HepG2 (cell line): Measurements from ENCODE around the gene KISS1. TPM values are rescaled to one million over a fixed set of nuclear protein-coding genes. Genes with fewer than 3 reads are reported as not detected.

ENCODE experiments used
- CEBPG ChIP-seq: IDR thresholded peaks from 2 replicates; pipeline ENCODE4 v1.6.1; 2016
- JUN ChIP-seq: sonication (generic); formaldehyde crosslinking; IDR thresholded peaks from 2 replicates; pipeline ENCODE4 v1.4.0; 2020; ENCODE audit warnings: mild to moderate bottlenecking, missing genetic modification reagents
- MAZ ChIP-seq, 2 experiments: sonication (generic) in 1 of 2; formaldehyde crosslinking in 1 of 2; IDR thresholded peaks; 2 replicates each; pipeline versions ENCODE4 v1.5.0 to v1.6.1; 2012 to 2020; ENCODE audit warnings: low read depth in 2 of 2, mild to moderate bottlenecking in 2 of 2, borderline replicate concordance in 1 of 2, improper control_type of control experiment in 1 of 2, low read length in 1 of 2, missing genetic modification reagents in 1 of 2, moderate library complexity in 1 of 2
- SIN3A ChIP-seq: IDR thresholded peaks from 2 replicates; pipeline ENCODE4 v1.6.1; 2011; ENCODE audit warnings: low read depth, mild to moderate bottlenecking, control low read depth, low read length, borderline replicate concordance
- ZMYM4 ChIP-seq: sonication (generic); formaldehyde crosslinking; IDR thresholded peaks from 2 replicates; pipeline ENCODE4 v1.8.1; 2023; ENCODE audit warnings: mild to moderate bottlenecking, missing genetic modification reagents
- ZNF530 ChIP-seq: sonication (generic); formaldehyde crosslinking; IDR thresholded peaks from 2 replicates; pipeline ENCODE4 v1.5.0; 2020; ENCODE audit warnings: low read depth, mild to moderate bottlenecking, missing genetic modification reagents
- ZNF543 ChIP-seq: sonication (generic); formaldehyde crosslinking; IDR thresholded peaks from 2 replicates; pipeline ENCODE4 v1.4.0; 2020; ENCODE audit warnings: mild to moderate bottlenecking, missing genetic modification reagents
- polyA plus RNA-seq, 8 experiments: library from polyadenylated mRNA; depleted of rRNA in 3 of 8; stranded (reverse) in 7 of 8; unstranded in 1 of 8; fragments of >200 nt; fragmentation: Illumina TruSeq in 4 of 8; extraction: Trizol in 4 of 8; gene quantifications; 2 replicates each; pipeline versions ENCODE4 v1.2.1 to v1.2.3, GENCODE V29; 2011 to 2016; ENCODE audit warnings: low read depth in 4 of 8, missing spikeins in 1 of 8, mixed read lengths in 1 of 8; ENCODE audit not compliant: insufficient read depth in 1 of 8
- total RNA-seq, 5 experiments: library from RNA; depleted of rRNA; stranded (reverse); fragments of >200 nt; fragmentation: Illumina TruSeq; extraction: Trizol; gene quantifications; 2 replicates each; pipeline ENCODE4 v1.2.3, GENCODE V29; 2016; ENCODE audit warnings: low read depth in 1 of 5
- TF ChIP-seq, protein P1 (sequence below): IDR thresholded peaks from 2 replicates; pipeline ENCODE4 v1.6.1; 2012; ENCODE audit warnings: low read depth, low read length, improper control_type of control experiment
- TF ChIP-seq, protein P2 (sequence below): IDR thresholded peaks from 2 replicates; pipeline ENCODE4 v1.6.1; 2016; ENCODE audit warnings: missing compliant biosample characterization, missing genetic modification reagents, borderline replicate concordance
- TF ChIP-seq, protein P3 (sequence below): sonication (generic); formaldehyde crosslinking; IDR thresholded peaks from 2 replicates; pipeline ENCODE4 v1.4.0; 2020; ENCODE audit warnings: mild to moderate bottlenecking, missing genetic modification reagents
- TF ChIP-seq, protein P4 (sequence below): sonication (generic); formaldehyde crosslinking; IDR thresholded peaks from 2 replicates; pipeline ENCODE4 v1.4.0; 2020; ENCODE audit warnings: missing genetic modification reagents, borderline replicate concordance
- TF ChIP-seq, protein P5 (sequence below): sonication (generic); formaldehyde crosslinking; IDR thresholded peaks from 2 replicates; pipeline ENCODE4 v1.5.0; 2020; ENCODE audit warnings: missing genetic modification reagents
- TF ChIP-seq, protein P6 (sequence below): sonication (generic); formaldehyde crosslinking; IDR thresholded peaks from 2 replicates; pipeline ENCODE4 v1.4.0; 2020; ENCODE audit warnings: missing genetic modification reagents
- TF ChIP-seq, protein P7 (sequence below): sonication (generic); formaldehyde crosslinking; IDR thresholded peaks from 2 replicates; pipeline ENCODE4 v1.5.1; 2020; ENCODE audit warnings: mild to moderate bottlenecking, missing genetic modification reagents, moderate library complexity

The KISS1 gene
- total and polyA plus RNA-seq, 2 of the 13 experiments (the other 11 are each of a cell fraction or from before 2014, with no cell fraction given): 0.24 to 0.80 TPM

DNA sequence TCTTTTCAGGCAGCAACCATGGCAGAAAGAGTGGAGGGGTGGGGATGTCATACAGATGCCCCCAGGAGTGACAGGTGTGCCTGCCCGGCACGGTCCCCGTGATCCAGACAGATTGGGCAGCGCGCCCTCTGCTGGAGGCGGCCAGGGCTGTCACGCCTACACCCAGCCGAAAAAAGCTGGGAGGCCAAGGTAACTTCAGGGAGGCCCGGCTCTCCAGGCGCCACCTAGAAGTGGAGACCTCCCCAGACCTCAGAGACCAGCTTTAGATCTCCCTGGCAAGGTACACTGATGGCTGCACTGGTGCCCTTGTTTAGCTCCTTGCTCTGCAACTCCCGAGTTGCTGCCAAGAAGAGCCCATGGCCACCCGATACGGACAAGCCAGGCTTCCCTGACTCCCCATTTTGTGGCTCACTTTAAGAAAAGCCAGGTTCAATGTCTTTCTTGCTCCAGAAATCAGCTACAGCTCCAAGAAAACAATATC is 10.9 kb upstream of the KISS1 start (continued):
- no peak for TF ChIP-seq ZNF530 (CRISPR knock-in tag)
- TF ChIP-seq, protein P1, sequence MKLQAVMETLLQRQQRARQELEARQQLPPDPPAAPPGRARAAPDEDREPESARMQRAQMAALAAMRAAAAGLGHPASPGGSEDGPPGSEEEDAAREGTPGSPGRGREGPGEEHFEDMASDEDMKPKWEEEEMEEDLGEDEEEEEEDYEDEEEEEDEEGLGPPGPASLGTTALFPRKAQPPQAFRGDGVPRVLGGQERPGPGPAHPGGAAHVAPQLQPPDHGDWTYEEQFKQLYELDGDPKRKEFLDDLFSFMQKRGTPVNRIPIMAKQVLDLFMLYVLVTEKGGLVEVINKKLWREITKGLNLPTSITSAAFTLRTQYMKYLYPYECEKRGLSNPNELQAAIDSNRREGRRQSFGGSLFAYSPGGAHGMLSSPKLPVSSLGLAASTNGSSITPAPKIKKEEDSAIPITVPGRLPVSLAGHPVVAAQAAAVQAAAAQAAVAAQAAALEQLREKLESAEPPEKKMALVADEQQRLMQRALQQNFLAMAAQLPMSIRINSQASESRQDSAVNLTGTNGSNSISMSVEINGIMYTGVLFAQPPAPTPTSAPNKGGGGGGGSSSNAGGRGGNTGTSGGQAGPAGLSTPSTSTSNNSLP: no peak
- TF ChIP-seq CEBPG (CRISPR knock-in tag): no peak
- TF ChIP-seq, protein P2, sequence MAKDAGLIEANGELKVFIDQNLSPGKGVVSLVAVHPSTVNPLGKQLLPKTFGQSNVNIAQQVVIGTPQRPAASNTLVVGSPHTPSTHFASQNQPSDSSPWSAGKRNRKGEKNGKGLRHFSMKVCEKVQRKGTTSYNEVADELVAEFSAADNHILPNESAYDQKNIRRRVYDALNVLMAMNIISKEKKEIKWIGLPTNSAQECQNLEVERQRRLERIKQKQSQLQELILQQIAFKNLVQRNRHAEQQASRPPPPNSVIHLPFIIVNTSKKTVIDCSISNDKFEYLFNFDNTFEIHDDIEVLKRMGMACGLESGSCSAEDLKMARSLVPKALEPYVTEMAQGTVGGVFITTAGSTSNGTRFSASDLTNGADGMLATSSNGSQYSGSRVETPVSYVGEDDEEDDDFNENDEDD (CRISPR knock-in tag): no peak
- TF ChIP-seq ZNF543: no peak
- TF ChIP-seq JUN: no peak
- TF ChIP-seq, protein P3, sequence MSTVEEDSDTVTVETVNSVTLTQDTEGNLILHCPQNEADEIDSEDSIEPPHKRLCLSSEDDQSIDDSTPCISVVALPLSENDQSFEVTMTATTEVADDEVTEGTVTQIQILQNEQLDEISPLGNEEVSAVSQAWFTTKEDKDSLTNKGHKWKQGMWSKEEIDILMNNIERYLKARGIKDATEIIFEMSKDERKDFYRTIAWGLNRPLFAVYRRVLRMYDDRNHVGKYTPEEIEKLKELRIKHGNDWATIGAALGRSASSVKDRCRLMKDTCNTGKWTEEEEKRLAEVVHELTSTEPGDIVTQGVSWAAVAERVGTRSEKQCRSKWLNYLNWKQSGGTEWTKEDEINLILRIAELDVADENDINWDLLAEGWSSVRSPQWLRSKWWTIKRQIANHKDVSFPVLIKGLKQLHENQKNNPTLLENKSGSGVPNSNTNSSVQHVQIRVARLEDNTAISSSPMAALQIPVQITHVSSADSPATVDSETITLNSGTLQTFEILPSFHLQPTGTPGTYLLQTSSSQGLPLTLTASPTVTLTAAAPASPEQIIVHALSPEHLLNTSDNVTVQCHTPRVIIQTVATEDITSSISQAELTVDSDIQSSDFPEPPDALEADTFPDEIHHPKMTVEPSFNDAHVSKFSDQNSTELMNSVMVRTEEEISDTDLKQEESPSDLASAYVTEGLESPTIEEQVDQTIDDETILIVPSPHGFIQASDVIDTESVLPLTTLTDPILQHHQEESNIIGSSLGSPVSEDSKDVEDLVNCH: no peak
- TF ChIP-seq, protein P4, sequence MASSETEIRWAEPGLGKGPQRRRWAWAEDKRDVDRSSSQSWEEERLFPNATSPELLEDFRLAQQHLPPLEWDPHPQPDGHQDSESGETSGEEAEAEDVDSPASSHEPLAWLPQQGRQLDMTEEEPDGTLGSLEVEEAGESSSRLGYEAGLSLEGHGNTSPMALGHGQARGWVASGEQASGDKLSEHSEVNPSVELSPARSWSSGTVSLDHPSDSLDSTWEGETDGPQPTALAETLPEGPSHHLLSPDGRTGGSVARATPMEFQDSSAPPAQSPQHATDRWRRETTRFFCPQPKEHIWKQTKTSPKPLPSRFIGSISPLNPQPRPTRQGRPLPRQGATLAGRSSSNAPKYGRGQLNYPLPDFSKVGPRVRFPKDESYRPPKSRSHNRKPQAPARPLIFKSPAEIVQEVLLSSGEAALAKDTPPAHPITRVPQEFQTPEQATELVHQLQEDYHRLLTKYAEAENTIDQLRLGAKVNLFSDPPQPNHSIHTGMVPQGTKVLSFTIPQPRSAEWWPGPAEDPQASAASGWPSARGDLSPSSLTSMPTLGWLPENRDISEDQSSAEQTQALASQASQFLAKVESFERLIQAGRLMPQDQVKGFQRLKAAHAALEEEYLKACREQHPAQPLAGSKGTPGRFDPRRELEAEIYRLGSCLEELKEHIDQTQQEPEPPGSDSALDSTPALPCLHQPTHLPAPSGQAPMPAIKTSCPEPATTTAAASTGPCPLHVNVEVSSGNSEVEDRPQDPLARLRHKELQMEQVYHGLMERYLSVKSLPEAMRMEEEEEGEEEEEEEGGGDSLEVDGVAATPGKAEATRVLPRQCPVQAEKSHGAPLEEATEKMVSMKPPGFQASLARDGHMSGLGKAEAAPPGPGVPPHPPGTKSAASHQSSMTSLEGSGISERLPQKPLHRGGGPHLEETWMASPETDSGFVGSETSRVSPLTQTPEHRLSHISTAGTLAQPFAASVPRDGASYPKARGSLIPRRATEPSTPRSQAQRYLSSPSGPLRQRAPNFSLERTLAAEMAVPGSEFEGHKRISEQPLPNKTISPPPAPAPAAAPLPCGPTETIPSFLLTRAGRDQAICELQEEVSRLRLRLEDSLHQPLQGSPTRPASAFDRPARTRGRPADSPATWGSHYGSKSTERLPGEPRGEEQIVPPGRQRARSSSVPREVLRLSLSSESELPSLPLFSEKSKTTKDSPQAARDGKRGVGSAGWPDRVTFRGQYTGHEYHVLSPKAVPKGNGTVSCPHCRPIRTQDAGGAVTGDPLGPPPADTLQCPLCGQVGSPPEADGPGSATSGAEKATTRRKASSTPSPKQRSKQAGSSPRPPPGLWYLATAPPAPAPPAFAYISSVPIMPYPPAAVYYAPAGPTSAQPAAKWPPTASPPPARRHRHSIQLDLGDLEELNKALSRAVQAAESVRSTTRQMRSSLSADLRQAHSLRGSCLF (CRISPR knock-in tag): no peak
- TF ChIP-seq, protein P5, sequence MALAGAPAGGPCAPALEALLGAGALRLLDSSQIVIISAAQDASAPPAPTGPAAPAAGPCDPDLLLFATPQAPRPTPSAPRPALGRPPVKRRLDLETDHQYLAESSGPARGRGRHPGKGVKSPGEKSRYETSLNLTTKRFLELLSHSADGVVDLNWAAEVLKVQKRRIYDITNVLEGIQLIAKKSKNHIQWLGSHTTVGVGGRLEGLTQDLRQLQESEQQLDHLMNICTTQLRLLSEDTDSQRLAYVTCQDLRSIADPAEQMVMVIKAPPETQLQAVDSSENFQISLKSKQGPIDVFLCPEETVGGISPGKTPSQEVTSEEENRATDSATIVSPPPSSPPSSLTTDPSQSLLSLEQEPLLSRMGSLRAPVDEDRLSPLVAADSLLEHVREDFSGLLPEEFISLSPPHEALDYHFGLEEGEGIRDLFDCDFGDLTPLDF: no peak
- peak; percentile 52; the same call in 1 of the 2 replicates for TF ChIP-seq ZMYM4 (CRISPR knock-in tag)
- no peak for TF ChIP-seq SIN3A
- TF ChIP-seq, protein P6, sequence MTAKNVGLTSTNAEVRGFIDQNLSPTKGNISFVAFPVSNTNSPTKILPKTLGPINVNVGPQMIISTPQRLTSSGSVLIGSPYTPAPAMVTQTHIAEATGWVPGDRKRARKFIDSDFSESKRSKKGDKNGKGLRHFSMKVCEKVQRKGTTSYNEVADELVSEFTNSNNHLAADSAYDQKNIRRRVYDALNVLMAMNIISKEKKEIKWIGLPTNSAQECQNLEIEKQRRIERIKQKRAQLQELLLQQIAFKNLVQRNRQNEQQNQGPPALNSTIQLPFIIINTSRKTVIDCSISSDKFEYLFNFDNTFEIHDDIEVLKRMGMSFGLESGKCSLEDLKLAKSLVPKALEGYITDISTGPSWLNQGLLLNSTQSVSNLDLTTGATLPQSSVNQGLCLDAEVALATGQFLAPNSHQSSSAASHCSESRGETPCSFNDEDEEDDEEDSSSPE (CRISPR knock-in tag): no peak
- no peak for TF ChIP-seq MAZ (IDR thresholded peaks at IDR 0.05; ENCODE audit: borderline replicate concordance, low read depth, low read length)
- TF ChIP-seq MAZ (CRISPR knock-in tag; IDR thresholded peaks at IDR 0.05; ENCODE audit: low read depth): 0 out of 2 replicates have a peak, but pooled peaks have one; percentile 48
- TF ChIP-seq, protein P7, sequence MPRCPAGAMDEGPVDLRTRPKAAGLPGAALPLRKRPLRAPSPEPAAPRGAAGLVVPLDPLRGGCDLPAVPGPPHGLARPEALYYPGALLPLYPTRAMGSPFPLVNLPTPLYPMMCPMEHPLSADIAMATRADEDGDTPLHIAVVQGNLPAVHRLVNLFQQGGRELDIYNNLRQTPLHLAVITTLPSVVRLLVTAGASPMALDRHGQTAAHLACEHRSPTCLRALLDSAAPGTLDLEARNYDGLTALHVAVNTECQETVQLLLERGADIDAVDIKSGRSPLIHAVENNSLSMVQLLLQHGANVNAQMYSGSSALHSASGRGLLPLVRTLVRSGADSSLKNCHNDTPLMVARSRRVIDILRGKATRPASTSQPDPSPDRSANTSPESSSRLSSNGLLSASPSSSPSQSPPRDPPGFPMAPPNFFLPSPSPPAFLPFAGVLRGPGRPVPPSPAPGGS (CRISPR knock-in tag): no peak
